Aorta (tissue), 5 donors: ENCODE measurements around the gene UCMA. TPM values are rescaled to one million over a fixed set of nuclear protein-coding genes. Genes with fewer than 3 reads are reported as not detected.

Source experiments
- ATAC-seq: fragments of 200-7000 bp; cut with Tn5 transposase; one replicate; pipeline ENCODE4 v1.9.1; 2022; ENCODE audit warnings: moderate library complexity; ENCODE audit not compliant: low FRiP score
- DNase-seq, 2 donors: peaks; one replicate each; pipeline ENCODE4 v3.0.0-alpha.2; 2020
- H3K27ac ChIP-seq, 2 donors: one replicate each; pipeline ENCODE4 v1.5.1; 2013; ENCODE audit warnings: low read length in 2 of 2, mild to moderate bottlenecking in 2 of 2, moderate library complexity in 2 of 2, control low read depth in 1 of 2, inconsistent platforms in 1 of 2, low read depth in 1 of 2
- H3K27me3 ChIP-seq, 2 donors: one replicate each; pipeline ENCODE4 v1.6.1; 2013; ENCODE audit warnings: control low read depth in 1 of 2, low read length in 1 of 2, mild to moderate bottlenecking in 1 of 2, moderate library complexity in 1 of 2; ENCODE audit not compliant: insufficient read depth in 2 of 2, control insufficient read depth in 1 of 2
- H3K36me3 ChIP-seq, 2 donors: one replicate each; pipeline ENCODE4 v1.6.1; 2013; ENCODE audit warnings: control low read depth in 1 of 2, low read length in 1 of 2, mild to moderate bottlenecking in 1 of 2; ENCODE audit not compliant: insufficient read depth in 2 of 2, control insufficient read depth in 1 of 2
- H3K4me1 ChIP-seq, 2 donors: one replicate each; pipeline ENCODE4 v1.6.1; 2013; ENCODE audit warnings: low read length in 2 of 2, control low read depth in 1 of 2, mild to moderate bottlenecking in 1 of 2, moderate library complexity in 1 of 2; ENCODE audit not compliant: insufficient read depth in 2 of 2, control insufficient read depth in 1 of 2
- H3K4me3 ChIP-seq, 2 donors: one replicate each; pipeline ENCODE4 v1.5.1; 2013; ENCODE audit warnings: low read length in 2 of 2, control low read depth in 1 of 2, mild to moderate bottlenecking in 1 of 2
- H3K9me3 ChIP-seq: one replicate; pipeline ENCODE4 v1.6.1; 2013; ENCODE audit warnings: mild to moderate bottlenecking, low read length; ENCODE audit not compliant: control insufficient read depth
- WGBS, 2 donors: extraction: QIAGEN DNeasy Blood & Tissue Kit; methylation state at CpG; one replicate each; pipeline ENCODE4 v1.1.7; 2013; 5-methylcytosine and 5-hydroxymethylcytosine counted together
- intact Hi-C, 2 donors: fragments of 100-400 bp; cut with DNase I; formaldehyde crosslinking; loops; one replicate each; pipeline versions ENCODE4 v1.14.2 to v1.15.0; 2022
- polyA plus RNA-seq, 2 donors: library from polyadenylated mRNA; stranded (reverse); fragments of 200-250 nt; gene quantifications; one replicate each; pipeline ENCODE4 v1.2.3, GENCODE V29; 2013
- total RNA-seq, 2 donors: library from RNA; stranded (reverse); fragmentation: NEBNext Ultra II Directional; extraction: Animal tissue kit (Norgen Biotek cat#: 25700); gene quantifications; one replicate each; pipeline ENCODE4 v1.2.1, GENCODE V29; 2021
- donor health status: healthy with polysubstance abuse.
- donor health status: Bipolar disorder and iron deficiency.
- donor health status: DM: no; HTN: no; CAD: no.
- donor health status: DM: no; HTN: no; CAD: no.
- donor health status: DM: yes; HTN: yes; CAD: no.

The UCMA gene
- total and polyA plus RNA-seq, 4 donors = not detected

GRCh38 chr10:13225601-13226000 lies 8.6 kb downstream of the UCMA start:
- intact Hi-C loops = no loop called here
- H3K27ac ChIP-seq = no peak overlapping the region
- no peaks in the 10 kb centered on the region for H3K36me3 ChIP-seq
- WGBS, 2 donors = 94 to 96% methylated on average over 6 to 8 of the region's 8 CpGs
- ATAC-seq (no peak), DNase-seq (no peak)
- H3K27me3 ChIP-seq = no peaks in the 10 kb centered on the region
- no peaks in the 10 kb centered on the region for H3K9me3 ChIP-seq
- H3K4me1 ChIP-seq = no peaks in the 10 kb centered on the region
- H3K4me3 ChIP-seq = no peak overlapping the region

GRCh38 chr10:13224210-13224995 lies 9.8 kb downstream of the UCMA start:
- H3K27me3 ChIP-seq = no peaks in the 10 kb centered on the region
- no peak overlapping the region for H3K4me3 ChIP-seq
- 91 to 97% methylated on average over 11 of the region's 11 CpGs for WGBS, 2 donors
- DNase-seq (no peak), ATAC-seq (no peak)
- H3K4me1 ChIP-seq = no peaks in the 10 kb centered on the region
- H3K36me3 ChIP-seq = no peaks in the 10 kb centered on the region
- intact Hi-C loops = no loop called here
- H3K27ac ChIP-seq = no peak overlapping the region
- H3K9me3 ChIP-seq = no peaks in the 10 kb centered on the region

GRCh38 chr10:13223241-13223640 lies 10.9 kb downstream of the UCMA start:
- Histone ChIP-seq H3K36me3 (no peaks in the 10 kb centered on the region), H3K4me3 (no peak overlapping the region), H3K27ac (no peak overlapping the region), H3K27me3 (no peaks in the 10 kb centered on the region), H3K9me3 (no peaks in the 10 kb centered on the region), H3K4me1 (no peaks in the 10 kb centered on the region)
- ATAC-seq (no peak), DNase-seq (no peak)
- 90 to 91% methylated on average over 9 of the region's 9 CpGs for WGBS, 2 donors
- intact Hi-C loops = no loop called here

GRCh38 chr10:13222566-13222965 lies 11.6 kb downstream of the UCMA start:
- Histone ChIP-seq H3K4me3 (no peak overlapping the region), H3K9me3 (no peaks in the 10 kb centered on the region), H3K27ac (no peak overlapping the region), H3K27me3 (no peaks in the 10 kb centered on the region), H3K36me3 (no peaks in the 10 kb centered on the region), H3K4me1 (no peaks in the 10 kb centered on the region)
- 93 to 95% methylated on average over 7 of the region's 7 CpGs for WGBS, 2 donors
- intact Hi-C loops = no loop called here
- DNase-seq (no peak), ATAC-seq (no peak)

GRCh38 chr10:13222151-13222550 lies 12.0 kb downstream of the UCMA start:
- Histone ChIP-seq H3K4me1 (no peaks in the 10 kb centered on the region), H3K4me3 (no peak overlapping the region), H3K27me3 (no peaks in the 10 kb centered on the region), H3K36me3 (no peaks in the 10 kb centered on the region), H3K9me3 (no peaks in the 10 kb centered on the region), H3K27ac (no peak overlapping the region)
- ATAC-seq = no peak
- intact Hi-C loops = no loop called here
- 95 to 96% methylated on average over 6 of the region's 6 CpGs for WGBS, 2 donors
- no peak for DNase-seq

- ATAC-seq = no peak
- Histone ChIP-seq H3K4me3 (no peak overlapping the region), H3K27ac (no peak overlapping the region), H3K27me3 (no peaks in the 10 kb centered on the region), H3K9me3 (no peaks in the 10 kb centered on the region), H3K4me1 (no peaks in the 10 kb centered on the region), H3K36me3 (no peaks in the 10 kb centered on the region)
- WGBS, 2 donors = 95 to 97% methylated on average over 8 of the region's 8 CpGs
- intact Hi-C loops = no loop called here
- no peak for DNase-seq
Measured at GRCh38 chr10:13221572-13221971, 12.6 kb downstream of the UCMA start.

GRCh38 chr10:13219685-13220670 lies 14.2 kb downstream of the UCMA start:
- ATAC-seq (no peak), DNase-seq (no peak)
- Histone ChIP-seq H3K9me3 (no peaks in the 10 kb centered on the region), H3K4me3 (no peak overlapping the region), H3K27me3 (no peaks in the 10 kb centered on the region), H3K36me3 (no peaks in the 10 kb centered on the region), H3K4me1 (no peaks in the 10 kb centered on the region), H3K27ac (no peak overlapping the region)
- 55 to 65% methylated on average over 12 of the region's 12 CpGs for WGBS, 2 donors
- intact Hi-C loops = no loop called here

- DNase-seq = no peak
- Histone ChIP-seq H3K27ac (no peak overlapping the region), H3K27me3 (no peaks in the 10 kb centered on the region), H3K4me3 (no peak overlapping the region), H3K4me1 (no peaks in the 10 kb centered on the region), H3K36me3 (no peaks in the 10 kb centered on the region), H3K9me3 (no peaks in the 10 kb centered on the region)
- intact Hi-C loops = no loop called here
- 94 to 97% methylated on average over 4 of the region's 4 CpGs for WGBS, 2 donors
- ATAC-seq = no peak
Measured at GRCh38 chr10:13218878-13219277, 15.3 kb downstream of the UCMA start.
